Measurements from ENCODE around the gene SLC25A13.

DNA sequence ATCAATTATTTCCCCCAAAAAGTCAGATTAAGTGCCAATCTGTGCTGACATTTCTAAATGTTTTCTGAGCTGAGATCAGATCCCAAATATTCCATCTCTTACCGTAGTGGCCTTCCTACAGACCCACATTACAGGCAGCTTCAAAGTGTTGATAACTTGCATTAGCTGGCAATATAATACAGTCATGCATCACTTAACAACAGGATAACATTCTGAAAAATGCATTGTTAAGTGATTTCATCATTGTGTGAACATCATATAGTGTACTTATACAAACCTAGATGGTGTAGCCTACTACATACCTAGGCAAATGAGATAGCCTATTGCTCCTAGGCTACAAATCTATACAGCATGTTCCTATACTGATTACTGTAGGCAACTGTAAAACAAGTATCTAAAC, 22.4 kb downstream of the SLC25A13 start:
- no peak for TF ChIP-seq CTCF (conservative IDR thresholded peaks at IDR 0.05)
- TF ChIP-seq EZH2 (IDR thresholded peaks at IDR 0.05; ENCODE audit: low read depth): no peak

All from PC-9 (cell line).